Measurements from ENCODE around the gene DCST1.

DCST1 gene

DNA sequence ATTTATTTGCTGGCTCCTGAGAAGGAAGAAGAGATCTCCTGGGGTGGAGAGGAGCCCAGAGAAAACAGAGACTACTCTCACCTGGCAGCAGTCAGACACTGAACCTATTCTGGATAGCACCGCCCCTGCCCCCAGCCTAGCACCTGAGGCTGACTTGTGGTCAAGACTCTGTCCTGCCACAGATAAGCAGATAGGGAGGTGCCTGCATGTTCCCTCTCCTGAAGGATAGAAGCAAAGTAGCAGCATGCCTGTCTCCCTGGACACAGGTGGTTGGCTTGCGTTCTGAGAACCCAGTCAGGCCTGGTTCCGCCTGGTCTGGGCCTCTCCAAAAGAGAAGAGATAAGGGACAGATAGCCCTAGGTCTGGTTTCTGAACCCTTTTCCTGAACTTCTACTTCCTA, 43.7 kb downstream of the DCST1 start:
- no peak for DNase-seq

DNA sequence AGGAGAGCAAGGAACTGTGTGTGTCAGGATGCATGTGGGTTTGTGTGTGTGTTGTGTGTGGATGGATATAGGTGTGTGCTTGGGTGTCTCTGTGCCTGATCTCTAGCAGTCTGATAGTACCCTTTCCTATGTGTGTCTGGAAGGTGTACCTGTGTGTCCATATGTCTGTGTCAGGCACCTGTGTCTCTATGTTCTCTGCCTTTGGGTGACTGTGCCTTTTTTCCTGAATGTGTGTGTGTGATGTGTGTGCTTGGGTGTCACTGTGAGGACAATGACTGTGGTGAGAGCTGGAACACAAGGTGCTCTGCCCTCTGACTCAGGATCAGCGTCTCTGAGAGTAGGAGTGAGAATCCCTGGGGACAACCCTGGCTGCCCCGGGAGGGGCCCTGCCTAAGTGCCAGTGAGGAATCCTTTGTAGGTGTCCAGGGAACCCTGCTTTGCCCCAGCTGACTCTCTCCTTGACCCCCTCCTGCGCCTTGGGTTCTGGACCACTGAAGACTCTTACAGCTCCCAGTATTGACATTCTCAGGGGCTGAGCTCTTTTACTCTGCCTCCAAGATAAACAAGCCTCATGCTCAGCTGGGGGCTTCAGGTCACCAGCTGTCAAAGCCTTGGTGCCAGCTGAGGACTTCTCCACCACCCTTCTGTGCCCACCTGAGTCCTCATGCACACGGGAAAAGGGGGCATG, 44.3 kb downstream of the DCST1 start:
- DNase-seq, result no peak

DNA sequence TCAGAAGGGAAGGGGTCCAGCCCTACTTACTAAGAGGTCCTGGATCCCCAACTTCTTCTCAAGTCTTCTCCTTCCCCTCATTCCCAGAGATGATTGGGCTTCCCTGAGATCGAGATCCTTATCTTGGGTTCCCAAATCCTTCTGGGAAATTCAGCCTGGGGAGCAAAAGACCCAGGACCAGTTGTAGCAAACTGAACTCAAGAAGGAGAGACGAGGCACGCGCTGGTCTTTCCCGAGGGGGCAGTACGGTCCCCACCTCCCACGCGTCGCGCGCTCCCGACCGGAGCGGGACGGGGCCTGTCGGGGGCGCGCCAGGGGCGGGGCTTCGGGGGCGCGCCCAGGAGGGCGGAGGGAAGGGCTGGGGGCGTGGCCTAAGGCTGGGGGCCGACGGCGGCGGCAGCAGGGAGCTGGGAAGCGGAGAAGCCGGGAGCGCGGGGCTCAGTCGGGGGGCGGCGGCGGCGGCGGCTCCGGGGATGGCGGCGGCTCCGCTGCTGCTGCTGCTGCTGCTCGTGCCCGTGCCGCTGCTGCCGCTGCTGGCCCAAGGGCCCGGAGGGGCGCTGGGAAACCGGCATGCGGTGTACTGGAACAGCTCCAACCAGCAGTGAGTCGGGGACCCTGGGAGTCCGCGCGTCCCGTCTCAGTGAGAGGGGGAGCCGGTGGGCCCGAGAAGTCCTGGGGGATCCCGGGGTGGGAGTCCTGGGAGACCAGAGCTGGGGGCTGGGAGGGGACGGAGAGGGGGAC, 45.0 kb downstream of the DCST1 start, which contains the start of gene EFNA3:
Gene EFNA3, plus strand, starts transcription at position 369 of the 741 bp plus-strand sequence. Its CDS starts 105 bp downstream, at position 474.
- peak in 3 of 4 experiments; percentile 24 to 33 (median 24) for DNase-seq

DNA sequence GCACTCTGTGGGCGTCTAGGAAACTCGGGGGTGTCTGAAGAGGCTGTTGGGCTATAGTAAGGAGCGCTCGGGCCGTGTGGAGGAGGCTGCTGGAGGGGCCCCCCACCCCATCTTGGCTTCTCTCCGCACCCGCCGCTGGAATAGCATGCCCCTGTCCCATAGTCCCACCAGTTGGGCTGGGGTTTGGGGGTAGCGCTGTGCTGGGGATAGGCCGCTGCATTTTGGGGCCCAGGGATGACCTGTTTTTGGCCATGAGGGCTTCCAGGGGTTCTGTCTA, 45.5 kb downstream of the DCST1 start:
- no peak for DNase-seq

DNA sequence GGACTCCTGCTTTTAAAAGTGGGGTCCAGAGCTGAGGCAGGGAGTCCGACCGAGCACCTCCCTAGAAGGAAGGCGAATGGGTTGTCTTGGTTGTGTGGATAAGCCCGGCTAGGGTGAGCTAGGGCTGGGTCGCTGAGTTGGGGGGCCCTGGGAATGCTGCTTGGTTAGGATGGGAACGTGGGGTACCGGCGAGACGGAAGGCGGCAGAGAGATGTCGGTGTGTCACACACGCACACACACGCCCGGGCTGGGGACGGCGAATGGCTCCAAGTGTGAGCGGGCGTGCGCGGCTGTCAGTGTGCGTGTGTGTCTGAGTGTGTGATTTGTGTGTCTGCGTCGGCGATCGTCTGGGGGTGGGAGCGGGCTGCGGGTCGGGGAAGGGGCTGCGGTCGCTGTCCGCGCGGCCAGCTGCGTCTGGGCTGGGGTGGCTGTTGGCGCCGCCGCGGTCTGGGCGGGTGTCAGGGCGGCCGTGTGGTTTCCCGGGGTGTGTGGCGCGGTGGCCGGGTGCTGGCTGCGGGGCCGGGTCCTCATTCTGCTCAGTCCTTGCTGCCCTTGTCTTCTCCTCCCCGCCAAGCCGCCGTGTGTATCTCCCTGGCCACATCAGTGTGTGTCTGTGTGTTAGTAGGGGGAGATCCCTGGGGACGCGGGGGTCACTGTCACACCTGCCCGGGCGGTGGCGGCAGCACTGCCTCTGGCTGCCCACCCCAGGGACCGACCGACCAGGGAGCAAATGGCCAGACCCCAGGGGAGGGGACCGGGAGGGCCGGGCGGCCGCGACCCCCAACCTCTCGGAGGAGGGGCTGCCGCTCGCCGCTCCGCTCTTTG, 46.1 kb downstream of the DCST1 start:
- DNase-seq, result no peak

DNA sequence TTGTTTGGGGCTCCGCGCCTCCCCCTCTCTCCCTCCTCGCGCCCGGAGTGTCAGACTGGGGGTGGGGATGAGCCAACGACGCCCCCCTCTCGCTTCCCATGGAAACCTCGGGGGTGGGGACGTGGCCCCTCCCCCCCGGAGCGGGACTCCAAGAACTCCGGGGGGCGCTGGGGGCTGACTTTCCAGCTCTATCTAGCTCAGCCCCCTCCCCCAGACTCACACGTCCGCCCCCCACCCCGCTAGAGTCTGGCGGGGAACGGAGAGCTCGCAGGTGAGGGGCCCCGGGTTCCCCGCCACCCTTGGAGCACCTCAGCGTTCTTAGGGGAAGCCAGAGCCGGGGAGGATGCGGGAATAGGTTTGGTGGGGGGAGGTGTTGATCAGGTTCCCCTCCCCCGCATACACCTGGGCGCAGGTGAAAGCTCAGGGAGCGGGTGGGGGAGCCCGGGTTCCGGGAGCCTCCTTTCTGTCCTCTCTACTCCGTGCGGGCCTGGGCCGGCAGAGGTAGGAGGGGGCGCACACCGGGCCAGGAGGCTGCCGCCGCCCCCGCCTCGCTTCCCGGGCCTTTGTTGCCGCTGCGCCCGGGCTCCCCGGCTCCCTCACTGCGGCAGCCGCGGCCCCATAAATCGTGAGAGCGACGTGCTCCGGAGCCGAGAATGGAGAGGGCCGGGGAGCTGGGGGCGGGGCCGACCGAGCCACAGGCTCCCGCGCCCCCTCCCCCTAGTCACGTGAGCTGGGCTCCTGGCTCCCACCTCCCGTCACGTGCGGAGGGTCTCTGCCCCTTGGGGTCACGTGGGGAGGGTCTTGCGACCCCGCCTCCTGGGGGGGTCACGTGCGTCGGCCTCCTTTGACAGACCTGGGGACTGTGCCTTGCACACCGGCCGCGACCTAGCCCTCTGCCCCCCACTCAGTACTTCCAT, 46.9 kb downstream of the DCST1 start:
- DNase-seq, result no peak

DNA sequence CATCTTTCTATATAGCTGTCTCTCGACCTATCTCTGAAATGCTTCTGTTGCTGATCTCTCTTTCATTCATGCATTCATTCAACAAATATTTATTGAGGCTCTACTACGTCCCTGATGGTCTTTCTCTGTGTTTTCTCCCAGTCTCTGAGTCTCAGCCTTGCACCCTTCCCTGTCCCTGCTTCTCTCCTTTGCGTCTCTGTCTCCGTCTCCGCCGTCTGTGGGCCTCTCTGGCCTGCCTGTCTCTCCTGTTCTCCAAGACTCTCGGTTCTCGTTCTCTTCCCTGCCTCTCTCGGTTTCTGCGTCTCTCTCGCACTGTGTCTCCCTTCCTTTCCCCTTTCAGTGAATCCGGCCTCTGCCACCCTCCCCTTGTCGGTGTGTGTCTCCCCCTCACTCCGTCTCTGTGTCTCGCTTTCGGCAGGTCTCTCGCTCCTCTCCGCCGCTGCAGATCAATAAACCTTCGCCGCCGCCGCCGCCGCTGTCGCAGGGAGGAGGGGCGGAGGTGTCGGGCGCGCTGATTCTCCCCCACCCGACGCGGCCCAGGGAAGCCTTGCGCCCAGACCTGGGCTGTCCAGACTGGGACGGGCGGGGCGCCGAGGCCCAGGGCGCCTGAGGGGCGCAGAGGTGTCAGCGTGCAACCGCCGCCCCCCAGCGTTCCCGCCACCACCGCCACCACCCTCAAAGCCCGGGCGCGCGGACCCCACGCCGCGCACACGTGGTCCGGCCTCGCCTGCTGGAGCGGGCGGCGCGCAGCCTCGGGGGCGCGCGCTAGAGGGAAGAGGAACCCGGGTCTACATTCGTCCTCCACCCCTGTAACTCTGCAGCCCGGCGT, 48.1 kb downstream of the DCST1 start:
- DNase-seq, result no peak

DNA sequence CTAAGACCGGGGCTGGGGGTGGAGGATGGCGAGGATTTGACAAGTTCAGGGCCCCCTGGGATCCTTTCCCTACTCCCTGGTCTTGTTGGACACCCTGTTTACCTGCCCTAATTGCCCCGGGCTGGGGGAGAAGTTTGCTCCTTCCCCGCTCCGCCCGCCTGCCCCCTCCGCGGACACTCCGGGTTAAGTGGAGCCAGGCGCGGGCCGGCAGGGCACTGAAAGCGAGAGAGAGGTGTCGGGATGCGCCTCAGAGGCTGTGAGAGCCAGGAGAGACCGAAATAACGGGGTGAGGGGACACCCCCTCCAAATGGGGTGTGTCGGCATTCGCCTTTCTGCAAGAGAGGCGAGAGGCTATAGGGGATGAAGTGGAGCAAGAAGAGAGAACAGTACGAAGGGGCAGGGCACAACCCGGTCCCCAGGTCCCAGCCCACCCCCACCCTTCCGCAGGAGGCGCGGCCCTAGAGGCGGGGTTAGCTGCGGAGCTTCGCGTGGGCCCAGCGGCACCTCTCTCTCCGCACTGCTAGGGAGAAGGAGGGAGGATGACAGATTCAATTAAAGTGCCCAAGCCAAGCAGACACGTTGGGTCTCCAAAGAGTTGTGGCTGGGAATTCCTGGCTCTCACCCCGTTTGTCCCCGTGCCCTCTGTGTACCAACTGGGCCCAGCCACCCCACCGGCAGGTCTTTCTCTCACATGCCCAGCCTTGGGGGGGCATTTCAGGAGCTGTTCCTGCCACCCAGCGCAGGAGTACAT, 48.9 kb downstream of the DCST1 start:
- DNase-seq, result no peak

DNA sequence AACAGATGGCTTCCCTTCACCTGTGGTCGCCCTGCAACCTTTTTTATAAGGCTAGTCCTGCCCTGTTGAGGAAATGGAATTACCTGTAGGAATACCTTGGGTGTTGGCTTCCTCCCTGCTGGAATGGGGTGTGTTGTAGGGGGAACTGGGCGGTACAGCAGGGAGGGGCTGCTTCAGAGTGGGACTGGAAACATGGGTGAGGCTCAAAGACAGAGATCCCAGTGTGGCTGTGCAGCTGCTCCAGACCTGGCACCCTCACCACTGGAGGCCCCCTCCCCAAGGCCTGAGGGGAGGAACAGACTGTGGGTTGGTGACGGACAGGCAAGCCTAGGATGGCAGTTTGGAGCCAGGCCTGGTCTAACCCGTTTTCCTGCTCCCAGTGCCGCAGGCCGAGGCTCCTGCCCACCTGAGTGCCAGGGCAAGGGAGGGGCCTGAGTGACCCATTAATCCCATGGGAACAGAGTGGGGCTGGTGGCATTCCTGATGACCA, 49.5 kb downstream of the DCST1 start:
- no peak for DNase-seq

DNA sequence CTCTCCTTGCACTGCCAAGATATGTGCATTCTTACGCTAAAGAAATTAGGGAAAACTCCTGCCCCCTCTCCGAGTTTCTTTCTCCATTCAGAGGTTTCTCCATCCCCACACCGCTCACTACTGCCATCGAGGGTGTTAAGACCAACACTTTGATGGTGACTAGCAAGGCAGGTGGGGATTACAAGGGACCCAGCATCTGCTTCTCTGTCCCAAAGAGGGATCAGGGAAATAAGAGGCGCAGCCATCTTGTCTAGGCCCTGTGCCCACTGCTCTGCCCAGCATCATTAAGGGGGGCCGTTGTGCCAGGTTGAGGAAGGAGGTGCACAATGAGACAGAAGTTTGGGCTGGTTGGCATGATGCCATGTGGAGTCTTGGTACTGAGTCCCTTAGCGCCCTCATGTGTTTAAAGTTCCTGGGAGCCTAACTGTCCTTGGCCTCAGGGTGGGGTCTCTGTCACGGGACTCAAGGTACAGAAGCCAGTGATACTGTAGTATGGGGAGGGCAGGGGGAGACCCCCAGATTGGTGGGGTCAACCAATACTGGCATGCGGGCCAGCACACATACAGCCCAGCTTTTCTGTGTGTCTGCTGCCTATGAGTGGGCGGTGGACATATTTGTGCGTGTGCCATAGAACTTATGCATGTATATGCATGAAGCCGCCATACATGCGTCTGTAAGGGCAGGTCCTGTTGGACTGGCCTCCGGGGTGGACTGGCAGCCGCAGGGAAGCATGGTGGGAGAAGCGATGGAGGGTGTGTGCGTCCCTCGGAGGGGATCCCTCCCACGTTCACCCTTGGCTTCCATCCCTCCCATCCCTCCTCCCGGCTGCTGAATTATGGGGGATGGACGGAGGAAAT, 50.5 kb downstream of the DCST1 start:
- DNase-seq, result no peak

DNA sequence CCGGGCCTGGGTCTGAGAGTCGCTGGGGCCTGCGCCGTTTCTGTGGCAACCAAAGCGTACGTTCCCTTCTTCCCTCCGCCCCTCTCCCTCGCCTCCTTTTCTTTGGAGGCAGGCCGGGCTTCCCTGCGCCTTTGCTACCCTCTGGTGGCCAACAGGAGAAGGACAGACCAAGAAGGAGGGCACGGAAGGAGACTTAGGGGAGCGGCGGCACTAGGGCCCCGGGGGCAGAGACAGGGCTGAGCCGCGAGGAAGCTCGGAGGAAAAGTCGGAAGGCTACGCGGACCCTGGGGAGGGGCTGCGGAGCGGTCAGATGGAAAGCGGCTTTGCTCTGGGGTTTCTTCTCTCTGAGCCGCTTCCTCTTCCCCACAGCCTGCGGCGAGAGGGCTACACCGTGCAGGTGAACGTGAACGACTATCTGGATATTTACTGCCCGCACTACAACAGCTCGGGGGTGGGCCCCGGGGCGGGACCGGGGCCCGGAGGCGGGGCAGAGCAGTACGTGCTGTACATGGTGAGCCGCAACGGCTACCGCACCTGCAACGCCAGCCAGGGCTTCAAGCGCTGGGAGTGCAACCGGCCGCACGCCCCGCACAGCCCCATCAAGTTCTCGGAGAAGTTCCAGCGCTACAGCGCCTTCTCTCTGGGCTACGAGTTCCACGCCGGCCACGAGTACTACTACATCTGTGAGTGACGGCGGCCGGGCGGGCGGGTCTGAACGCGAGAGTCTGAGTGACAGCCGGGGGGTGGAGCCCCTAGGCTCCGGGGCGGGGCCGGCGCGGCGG, 51.3 kb downstream of the DCST1 start:
- peak; percentile 82 to 90 (median 83) for DNase-seq

DNA sequence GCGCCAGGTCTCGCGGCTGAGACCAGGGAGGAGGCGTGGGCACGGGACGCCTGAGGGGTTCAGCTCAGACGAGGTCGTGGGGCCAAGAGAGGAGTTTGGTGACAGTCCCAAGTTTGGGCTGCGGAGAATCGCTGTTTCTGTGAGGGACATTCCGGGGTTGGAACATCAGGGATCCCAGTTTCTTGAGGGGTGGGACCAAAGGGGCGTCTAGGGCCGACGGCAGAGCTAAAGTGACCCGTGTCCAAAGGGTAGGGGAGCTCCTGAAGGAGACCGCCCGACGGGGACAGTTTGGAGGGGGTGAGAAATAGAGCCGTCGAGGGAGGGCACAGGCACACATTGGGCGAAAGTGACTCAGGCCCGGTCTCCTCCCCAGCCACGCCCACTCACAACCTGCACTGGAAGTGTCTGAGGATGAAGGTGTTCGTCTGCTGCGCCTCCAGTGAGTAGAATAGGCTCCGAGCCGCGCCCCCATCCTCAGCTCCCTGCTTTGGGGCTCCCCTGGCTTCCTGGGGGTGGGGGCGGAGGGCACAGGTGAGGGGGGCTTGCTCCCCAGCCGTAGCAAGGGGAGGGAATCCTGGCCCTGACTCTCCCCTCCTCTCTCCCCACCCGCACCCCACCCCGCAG, 52.0 kb downstream of the DCST1 start:
- DNase-seq, result peak; percentile 44 to 50 (median 48)

DNA sequence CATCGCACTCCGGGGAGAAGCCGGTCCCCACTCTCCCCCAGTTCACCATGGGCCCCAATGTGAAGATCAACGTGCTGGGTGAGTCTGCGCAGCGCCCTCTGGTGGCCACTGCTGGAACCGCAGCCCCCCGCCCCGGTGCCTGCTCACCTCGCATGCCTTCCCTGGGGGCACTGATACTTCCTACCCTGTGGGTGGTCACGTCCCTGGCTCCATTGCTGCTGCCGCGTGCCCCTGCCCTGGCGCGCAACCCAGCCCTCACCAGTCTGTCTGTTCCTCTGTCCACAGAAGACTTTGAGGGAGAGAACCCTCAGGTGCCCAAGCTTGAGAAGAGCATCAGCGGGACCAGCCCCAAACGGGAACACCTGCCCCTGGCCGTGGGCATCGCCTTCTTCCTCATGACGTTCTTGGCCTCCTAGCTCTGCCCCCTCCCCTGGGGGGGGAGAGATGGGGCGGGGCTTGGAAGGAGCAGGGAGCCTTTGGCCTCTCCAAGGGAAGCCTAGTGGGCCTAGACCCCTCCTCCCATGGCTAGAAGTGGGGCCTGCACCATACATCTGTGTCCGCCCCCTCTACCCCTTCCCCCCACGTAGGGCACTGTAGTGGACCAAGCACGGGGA, 52.6 kb downstream of the DCST1 start:
- peak; percentile 55 to 72 (median 66) for DNase-seq

DNA sequence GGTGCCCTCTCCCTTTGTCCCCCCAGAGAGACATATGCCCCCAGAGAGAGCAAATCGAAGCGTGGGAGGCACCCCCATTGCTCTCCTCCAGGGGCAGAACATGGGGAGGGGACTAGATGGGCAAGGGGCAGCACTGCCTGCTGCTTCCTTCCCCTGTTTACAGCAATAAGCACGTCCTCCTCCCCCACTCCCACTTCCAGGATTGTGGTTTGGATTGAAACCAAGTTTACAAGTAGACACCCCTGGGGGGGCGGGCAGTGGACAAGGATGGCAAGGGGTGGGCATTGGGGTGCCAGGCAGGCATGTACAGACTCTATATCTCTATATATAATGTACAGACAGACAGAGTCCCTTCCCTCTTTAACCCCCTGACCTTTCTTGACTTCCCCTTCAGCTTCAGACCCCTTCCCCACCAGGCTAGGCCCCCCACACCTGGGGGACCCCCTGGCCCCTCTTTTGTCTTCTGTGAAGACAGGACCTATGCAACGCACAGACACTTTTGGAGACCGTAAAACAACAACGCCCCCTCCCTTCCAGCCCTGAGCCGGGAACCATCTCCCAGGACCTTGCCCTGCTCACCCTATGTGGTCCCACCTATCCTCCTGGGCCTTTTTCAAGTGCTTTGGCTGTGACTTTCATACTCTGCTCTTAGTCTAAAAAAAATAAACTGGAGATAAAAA, 53.4 kb downstream of the DCST1 start:
- DNase-seq, result no peak

DNA sequence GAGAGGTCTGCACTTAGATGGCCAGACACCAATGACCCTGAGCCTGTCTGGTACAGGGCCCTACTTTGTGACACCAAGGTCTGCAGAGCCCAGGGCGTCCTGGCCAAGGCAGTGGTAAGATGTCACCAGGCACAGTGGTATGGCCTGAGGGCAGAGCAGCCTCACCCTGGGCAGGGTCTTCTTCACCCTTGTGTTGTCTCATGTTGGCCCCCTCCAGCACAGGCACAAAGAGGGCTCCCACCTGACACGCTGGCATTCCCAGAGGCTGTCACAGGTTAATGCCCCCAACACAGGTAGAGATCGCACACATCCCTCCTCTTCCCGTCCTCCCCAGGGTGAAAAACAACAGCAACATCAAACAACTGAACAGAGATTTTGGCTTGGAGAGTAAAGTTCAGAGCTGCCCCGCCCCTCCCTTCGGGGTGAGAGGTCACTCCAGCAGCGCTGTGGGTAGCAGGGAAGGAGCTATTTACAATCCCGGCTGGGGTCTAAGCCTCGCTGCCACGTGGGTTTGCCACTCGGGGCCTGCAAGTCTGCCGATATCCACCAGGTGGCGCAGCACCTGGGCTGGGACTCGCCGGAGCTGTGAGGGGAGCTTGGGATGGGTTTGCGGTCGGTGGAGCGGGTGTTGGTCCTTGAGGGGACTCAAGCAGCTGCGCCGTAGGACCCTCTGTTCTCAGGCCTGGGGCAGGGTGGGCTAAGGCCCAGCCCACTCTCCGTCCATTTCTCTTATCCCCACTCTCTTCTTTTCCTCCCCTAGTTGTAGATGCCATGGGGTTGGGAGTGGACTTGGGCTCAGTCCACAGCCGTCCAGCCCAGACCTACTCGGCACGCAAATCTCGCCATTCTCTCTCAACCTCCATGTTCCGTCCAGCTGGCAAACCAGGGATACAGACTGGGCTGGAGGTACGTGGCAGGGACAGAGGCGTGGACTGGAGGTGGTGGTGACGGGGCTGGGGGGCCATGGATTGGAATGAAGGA, 57.7 kb downstream of the DCST1 start:
- peak; percentile 53 to 76 (median 60) for DNase-seq

DNA sequence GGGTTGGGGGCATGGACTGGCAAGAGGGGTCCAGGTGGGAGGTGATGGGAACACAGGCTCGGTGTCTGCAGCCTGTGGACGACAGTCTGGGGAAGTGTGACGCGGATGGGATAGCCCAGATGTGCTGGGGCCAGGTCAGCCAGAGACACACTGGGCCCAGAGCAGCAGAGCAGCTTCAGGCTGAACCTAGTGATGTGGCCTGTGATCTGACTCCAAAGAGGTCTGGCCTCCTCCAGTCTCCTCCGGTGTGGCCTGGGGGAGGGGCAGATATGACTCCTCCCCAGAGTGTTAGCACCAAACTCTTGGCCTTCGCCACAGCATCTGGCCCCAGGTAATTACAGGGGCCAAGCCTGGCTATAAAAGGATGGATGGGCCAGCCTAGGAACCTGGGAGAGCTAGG, 58.5 kb downstream of the DCST1 start:
- no peak for DNase-seq
